GM19438 (cell line): ENCODE data around the gene SLC2A4.
"Not testable (repeated sequence)": the region's sequence is repeated elsewhere in the genome, so short reads cannot be mapped to it uniquely, and the experiment has no call there.

Experiments used
- ATAC-seq: cut with Tn5 transposase; IDR thresholded peaks from one replicate; pipeline ENCODE4 v1.9.1; 2021; ENCODE audit warnings: low read depth; ENCODE audit not compliant: unreplicated experiment

The SLC2A4 gene

GRCh38 chr17:7318121-7318860 lies 36.8 kb downstream of the SLC2A4 start:
- ATAC-seq = no peak

GRCh38 chr17:7321466-7321865 lies 39.9 kb downstream of the SLC2A4 start:
- no peak for ATAC-seq

GRCh38 chr17:7322520-7323194 lies 41.1 kb downstream of the SLC2A4 start:
- no peak for ATAC-seq

GRCh38 chr17:7323731-7324437 lies 42.4 kb downstream of the SLC2A4 start:
- ATAC-seq = no peak

- ATAC-seq = no peak
These were observed 42.9 kb downstream of the SLC2A4 start for GRCh38 chr17:7324438-7324779.

- no peak for ATAC-seq
These were observed 43.6 kb downstream of the SLC2A4 start for GRCh38 chr17:7325031-7325528.

- ATAC-seq = no peak
These were observed 44.7 kb downstream of the SLC2A4 start for GRCh38 chr17:7326186-7326585.

GRCh38 chr17:7327056-7327455 lies 45.5 kb downstream of the SLC2A4 start:
- no peak for ATAC-seq

GRCh38 chr17:7327501-7327900 lies 46.0 kb downstream of the SLC2A4 start:
- no peak for ATAC-seq

- no peak for ATAC-seq
These were observed 46.5 kb downstream of the SLC2A4 start for GRCh38 chr17:7328009-7328408.

GRCh38 chr17:7328840-7329373 lies 47.4 kb downstream of the SLC2A4 start, which contains the start of gene NEURL4:
Gene NEURL4, minus strand, starts transcription at chr17:7329335. Its CDS starts 23 bp downstream, at chr17:7329312.
- ATAC-seq = no peak

GRCh38 chr17:7329374-7329996 lies 48.0 kb downstream of the SLC2A4 start:
- ATAC-seq = peak; percentile 53

- peak; percentile 43 for ATAC-seq
These were observed 48.6 kb downstream of the SLC2A4 start for GRCh38 chr17:7329997-7330637.

- no peak for ATAC-seq
These were observed 49.1 kb downstream of the SLC2A4 start for GRCh38 chr17:7330638-7331015.

GRCh38 chr17:7332111-7332510 lies 50.6 kb downstream of the SLC2A4 start:
- ATAC-seq = no peak

- ATAC-seq = not testable (repeated sequence)
These were observed 51.1 kb downstream of the SLC2A4 start for GRCh38 chr17:7332600-7333069.

GRCh38 chr17:7334938-7335538 lies 53.5 kb downstream of the SLC2A4 start:
- no peak for ATAC-seq

GRCh38 chr17:7335765-7336164 lies 54.2 kb downstream of the SLC2A4 start:
- ATAC-seq = not testable (repeated sequence)
